ENCODE results near the gene KRTAP10-1. TPM values are rescaled to one million over a fixed set of nuclear protein-coding genes. Genes with fewer than 3 reads are reported as not detected.
"Not testable (repeated sequence)": the region's sequence is repeated elsewhere in the genome, so short reads cannot be mapped to it uniquely, and the experiment has no call there.

KRTAP10-1 gene
- total and polyA plus RNA-seq, 8 donors, result not detected

GRCh38 chr21:44578371-44579055 lies 38.5 kb upstream of the KRTAP10-1 start:
- ATAC-seq, result no peak
- Histone ChIP-seq H3K4me3 (no peak overlapping the region), H3K9me3 (no peaks in the 10 kb centered on the region), H3K4me1 (no peaks in the 10 kb centered on the region), H3K27me3 (peaks cover 0 to 5% (median 0%) of the 10 kb centered on the region in 4 donors), H3K36me3 (no peaks in the 10 kb centered on the region), H3K27ac (no peak overlapping the region)
- DNase-seq, result no peak
- WGBS, 2 donors, result 84 to 90% methylated on average over 17 of the region's 17 CpGs
- no peak for FAIRE-seq
- no peak for TF ChIP-seq CTCF (IDR thresholded peaks at IDR 0.05)
- intact Hi-C loops (cut with DNase I), result no loop called here

GRCh38 chr21:44576025-44576420 lies 36.0 kb upstream of the KRTAP10-1 start:
- no peaks in the 10 kb centered on the region for H3K27me3 ChIP-seq
- no peaks in the 10 kb centered on the region for H3K9me3 ChIP-seq
- H3K4me1 ChIP-seq, result no peaks in the 10 kb centered on the region
- H3K27ac ChIP-seq, result no peak overlapping the region
- 73 to 77% methylated on average over 8 to 10 of the region's 10 CpGs for WGBS, 2 donors
- no peak for TF ChIP-seq CTCF (IDR thresholded peaks at IDR 0.05)
- ATAC-seq (no peak), DNase-seq (no peak), FAIRE-seq (no peak)
- no peaks in the 10 kb centered on the region for H3K36me3 ChIP-seq
- intact Hi-C loops (cut with DNase I), result no loop called here
- H3K4me3 ChIP-seq, result no peak overlapping the region

GRCh38 chr21:44575307-44576024 lies 35.5 kb upstream of the KRTAP10-1 start:
- no peak for TF ChIP-seq CTCF (IDR thresholded peaks at IDR 0.05)
- no peak for ATAC-seq
- WGBS, 2 donors, result 81 to 82% methylated on average over 20 of the region's 20 CpGs

GRCh38 chr21:44574457-44575306 lies 34.7 kb upstream of the KRTAP10-1 start:
- no peak overlapping the region for H3K4me3 ChIP-seq
- no peaks in the 10 kb centered on the region for H3K27me3 ChIP-seq
- no peak overlapping the region for H3K27ac ChIP-seq
- no peak for TF ChIP-seq CTCF (IDR thresholded peaks at IDR 0.05)
- no peak for ATAC-seq
- H3K4me1 ChIP-seq, result no peaks in the 10 kb centered on the region
- H3K9me3 ChIP-seq, result no peaks in the 10 kb centered on the region
- H3K36me3 ChIP-seq, result no peaks in the 10 kb centered on the region
- 19 to 25% methylated on average over 20 to 21 of the region's 21 CpGs for WGBS, 2 donors
- intact Hi-C loops (cut with DNase I), result no loop called here
- no peak for DNase-seq
- no peak for FAIRE-seq

More at GRCh38 chr21:44575307-44576024, 35.5 kb upstream of the KRTAP10-1 start:
- intact Hi-C loops (cut with DNase I), result no loop called here
- H3K27me3 ChIP-seq, result no peaks in the 10 kb centered on the region
- no peak overlapping the region for H3K4me3 ChIP-seq
- no peak for FAIRE-seq
- H3K36me3 ChIP-seq, result no peaks in the 10 kb centered on the region
- no peak for DNase-seq
- H3K9me3 ChIP-seq, result no peaks in the 10 kb centered on the region
- H3K4me1 ChIP-seq, result no peaks in the 10 kb centered on the region
- no peak overlapping the region for H3K27ac ChIP-seq

GRCh38 chr21:44573630-44574456 lies 33.8 kb upstream of the KRTAP10-1 start, which contains the start of gene KRTAP10-4:
Gene KRTAP10-4, plus strand, starts transcription at chr21:44573729. Its CDS starts 30 bp downstream, at chr21:44573759.
- H3K4me3 ChIP-seq; H3K9me3 ChIP-seq; H3K27ac ChIP-seq; FAIRE-seq; DNase-seq; H3K4me1 ChIP-seq; intact Hi-C loops (cut with DNase I); H3K36me3 ChIP-seq; H3K27me3 ChIP-seq; ATAC-seq: not testable (repeated sequence)
- 42 to 55% methylated on average over 17 to 22 of the region's 25 CpGs for WGBS, 2 donors

Measured in pancreas (tissue), 10 donors.